ENCODE results near the gene CHST2. TPM values are rescaled to one million over a fixed set of nuclear protein-coding genes. Genes with fewer than 3 reads are reported as not detected.

Gene CHST2
- total RNA-seq, 4 donors from 2014 or later, result 0.75 to 8.8 (median 3.0) TPM

GRCh38 chr3:143101792-143102381 lies 17.7 kb upstream of the CHST2 start:
- no peak for DNase-seq
- no peak for TF ChIP-seq POLR2AphosphoS5 (IDR thresholded peaks at IDR 0.05)
- TF ChIP-seq CTCF (IDR thresholded peaks at IDR 0.05), result no peak
- TF ChIP-seq POLR2A (IDR thresholded peaks at IDR 0.05), result no peak
- TF ChIP-seq EP300 (IDR thresholded peaks at IDR 0.05; ENCODE audit: low read depth), result no peak
- Histone ChIP-seq H3K4me1 (no peaks in the 10 kb centered on the region), H3K27me3 (no peaks in the 10 kb centered on the region), H3K36me3 (no peaks in the 10 kb centered on the region), H3K9me3 (peaks cover 12 to 16% of the 10 kb centered on the region in 2 donors), H3K27ac (no peak overlapping the region), H3K4me3 (no peak overlapping the region)
- intact Hi-C loops (cut with DNase I; ENCODE audit: low total_unique reads), result no loop called here
- 75 to 89% methylated on average over 7 of the region's 7 CpGs for WGBS, 2 donors (ENCODE audit: low coverage in 1 of 2)
- in situ Hi-C loops (cut with MboI; ENCODE audit: low pct_ligation_motif_present in 1 of 4, low pct_unique_long_range_greater_than_20kb in 1 of 4, low sequenced_read_pairs in 3 of 4), result no loop called here

- H3K4me1 ChIP-seq, result no peaks in the 10 kb centered on the region
- no peaks in the 10 kb centered on the region for H3K36me3 ChIP-seq
- intact Hi-C loops (cut with DNase I; ENCODE audit: low total_unique reads) (no loop called here), in situ Hi-C loops (cut with MboI; ENCODE audit: low pct_ligation_motif_present in 1 of 4, low pct_unique_long_range_greater_than_20kb in 1 of 4, low sequenced_read_pairs in 3 of 4) (no loop called here)
- H3K27me3 ChIP-seq, result no peaks in the 10 kb centered on the region
- H3K27ac ChIP-seq, result no peak overlapping the region
- H3K4me3 ChIP-seq, result no peak overlapping the region
- DNase-seq, result no peak
- TF ChIP-seq CTCF (IDR thresholded peaks at IDR 0.05), result no peak
- no peak for TF ChIP-seq POLR2AphosphoS5 (IDR thresholded peaks at IDR 0.05)
- TF ChIP-seq EP300 (IDR thresholded peaks at IDR 0.05; ENCODE audit: low read depth), result no peak
- no peak for TF ChIP-seq POLR2A (IDR thresholded peaks at IDR 0.05)
- H3K9me3 ChIP-seq, result peaks cover 12 to 16% of the 10 kb centered on the region in 2 donors
- 63 to 70% methylated on average over 2 of the region's 2 CpGs for WGBS, 2 donors (ENCODE audit: low coverage in 1 of 2)
These were observed 15.9 kb upstream of the CHST2 start for GRCh38 chr3:143103652-143104051.

- H3K27me3 ChIP-seq, result no peaks in the 10 kb centered on the region
- no peaks in the 10 kb centered on the region for H3K4me1 ChIP-seq
- no peak for TF ChIP-seq POLR2AphosphoS5 (IDR thresholded peaks at IDR 0.05)
- no peak for TF ChIP-seq CTCF (IDR thresholded peaks at IDR 0.05)
- no peak for TF ChIP-seq POLR2A (IDR thresholded peaks at IDR 0.05)
- TF ChIP-seq EP300 (IDR thresholded peaks at IDR 0.05; ENCODE audit: low read depth), result no peak
- peaks cover 12 to 16% of the 10 kb centered on the region in 2 donors for H3K9me3 ChIP-seq
- no peak for DNase-seq
- intact Hi-C loops (cut with DNase I; ENCODE audit: low total_unique reads), result no loop called here
- H3K4me3 ChIP-seq, result no peak overlapping the region
- no peaks in the 10 kb centered on the region for H3K36me3 ChIP-seq
- no peak overlapping the region for H3K27ac ChIP-seq
- 81 to 84% methylated on average over 2 to 5 of the region's 5 CpGs for WGBS, 2 donors (ENCODE audit: low coverage in 1 of 2)
- in situ Hi-C loops (cut with MboI; ENCODE audit: low pct_ligation_motif_present in 1 of 4, low pct_unique_long_range_greater_than_20kb in 1 of 4, low sequenced_read_pairs in 3 of 4), result no loop called here
These were observed 14.4 kb upstream of the CHST2 start for GRCh38 chr3:143105170-143105569.

- Histone ChIP-seq H3K9me3 (peaks cover 9 to 10% of the 10 kb centered on the region in 2 donors), H3K36me3 (no peaks in the 10 kb centered on the region), H3K4me3 (no peak overlapping the region), H3K4me1 (no peaks in the 10 kb centered on the region), H3K27ac (no peak overlapping the region), H3K27me3 (no peaks in the 10 kb centered on the region)
- in situ Hi-C loops (cut with MboI; ENCODE audit: low pct_ligation_motif_present in 1 of 4, low pct_unique_long_range_greater_than_20kb in 1 of 4, low sequenced_read_pairs in 3 of 4) (no loop called here), intact Hi-C loops (cut with DNase I; ENCODE audit: low total_unique reads) (no loop called here)
- TF ChIP-seq CTCF (IDR thresholded peaks at IDR 0.05) (no peak), POLR2AphosphoS5 (IDR thresholded peaks at IDR 0.05) (no peak), EP300 (IDR thresholded peaks at IDR 0.05; ENCODE audit: low read depth) (no peak), POLR2A (IDR thresholded peaks at IDR 0.05) (no peak)
- DNase-seq, result no peak
- 45 to 62% methylated on average over 5 of the region's 5 CpGs for WGBS, 2 donors (ENCODE audit: low coverage in 1 of 2)
These were observed 9.7 kb upstream of the CHST2 start for GRCh38 chr3:143109861-143110260.
